HepG2 (cell line): ENCODE measurements around the gene KIF2C. TPM values are rescaled to one million over a fixed set of nuclear protein-coding genes. Genes with fewer than 3 reads are reported as not detected.

Experiments
- ATF2 ChIP-seq: sonication (generic); formaldehyde crosslinking; IDR thresholded peaks from 2 replicates; pipeline ENCODE4 v1.4.0; 2020; ENCODE audit warnings: missing genetic modification reagents
- CERS6 ChIP-seq: sonication (generic); formaldehyde crosslinking; IDR thresholded peaks from 2 replicates; pipeline ENCODE4 v1.5.0; 2020; ENCODE audit warnings: missing genetic modification reagents
- CREB1 ChIP-seq, 2 experiments: fragments of 450-650 bp in 1 of 2; IDR thresholded peaks; 2 replicates each; pipeline ENCODE4 v1.6.1; 2016 to 2017; ENCODE audit warnings: control low read depth in 1 of 2, mild to moderate bottlenecking in 1 of 2, missing compliant biosample characterization in 1 of 2, missing genetic modification characterization in 1 of 2
- EP300 ChIP-seq, 3 experiments: sonication (generic) in 1 of 3; formaldehyde crosslinking in 1 of 3; IDR thresholded peaks; 2 replicates each; pipeline versions ENCODE4 v1.5.1 to v1.6.1; 2011 to 2020; ENCODE audit warnings: low read depth in 2 of 3, low read length in 2 of 3, borderline replicate concordance in 1 of 3, improper control_type of control experiment in 1 of 3, mild to moderate bottlenecking in 1 of 3, missing genetic modification reagents in 1 of 3, moderate library complexity in 1 of 3
- NCOA1 ChIP-seq: sonication (generic); formaldehyde crosslinking; IDR thresholded peaks from 2 replicates; pipeline ENCODE4 v1.9.0; 2021; ENCODE audit warnings: missing genetic modification reagents
- NR2F2 ChIP-seq: IDR thresholded peaks from 2 replicates; pipeline ENCODE4 v1.6.1; 2012; ENCODE audit warnings: low read depth, inconsistent platforms, borderline replicate concordance
- PRMT3 ChIP-seq: sonication (generic); formaldehyde crosslinking; IDR thresholded peaks from 2 replicates; pipeline ENCODE4 v1.8.1; 2022; ENCODE audit warnings: low read depth, mild to moderate bottlenecking, moderate library complexity, missing genetic modification reagents, borderline replicate concordance
- RBFOX2 ChIP-seq: fragments of 200-400 bp; formaldehyde crosslinking; IDR thresholded peaks from 2 replicates; pipeline ENCODE4 v1.6.1; 2017; ENCODE audit warnings: low read depth, mild to moderate bottlenecking, low read length
- RFXANK ChIP-seq: IDR thresholded peaks from 2 replicates; pipeline ENCODE4 v1.6.1; 2016
- RNF2 ChIP-seq: fragments of 450-650 bp; conservative IDR thresholded peaks from 2 replicates; pipeline ENCODE4 v1.6.1; 2016; ENCODE audit warnings: low read depth
- SIX1 ChIP-seq: sonication (generic); formaldehyde crosslinking; IDR thresholded peaks from 2 replicates; pipeline ENCODE4 v1.4.0; 2020; ENCODE audit warnings: missing genetic modification reagents, borderline replicate concordance
- TBX2 ChIP-seq: sonication (generic); formaldehyde crosslinking; IDR thresholded peaks from 2 replicates; pipeline ENCODE4 v1.5.0; 2020; ENCODE audit warnings: missing genetic modification reagents, mild to moderate bottlenecking, borderline replicate concordance
- TFDP1 ChIP-seq: IDR thresholded peaks from 2 replicates; pipeline ENCODE4 v1.6.1; 2016; ENCODE audit warnings: missing compliant biosample characterization, missing genetic modification reagents, borderline replicate concordance
- TRAFD1 ChIP-seq: sonication (generic); formaldehyde crosslinking; IDR thresholded peaks from 2 replicates; pipeline ENCODE4 v1.5.1; 2020; ENCODE audit warnings: missing genetic modification reagents, mild to moderate bottlenecking, borderline replicate concordance
- YEATS2 ChIP-seq: sonication (generic); formaldehyde crosslinking; IDR thresholded peaks from 2 replicates; pipeline ENCODE4 v1.4.0; 2020; ENCODE audit warnings: missing genetic modification reagents, borderline replicate concordance
- YEATS4 ChIP-seq: sonication (generic); formaldehyde crosslinking; IDR thresholded peaks from 2 replicates; pipeline ENCODE4 v1.4.0; 2020; ENCODE audit warnings: missing genetic modification reagents, borderline replicate concordance
- ZIK1 ChIP-seq: sonication (generic); formaldehyde crosslinking; IDR thresholded peaks from 2 replicates; pipeline ENCODE4 v1.5.0; 2020; ENCODE audit warnings: mild to moderate bottlenecking, low read depth, missing genetic modification reagents, borderline replicate concordance
- ZMYM3 ChIP-seq: sonication (generic); formaldehyde crosslinking; IDR thresholded peaks from 2 replicates; pipeline ENCODE4 v1.5.1; 2020; ENCODE audit warnings: mild to moderate bottlenecking, missing genetic modification reagents
- ZNF354B ChIP-seq: sonication (generic); formaldehyde crosslinking; IDR thresholded peaks from 2 replicates; pipeline ENCODE4 v1.8.0; 2022; ENCODE audit warnings: mild to moderate bottlenecking, missing genetic modification reagents
- ZNF589 ChIP-seq: sonication (generic); formaldehyde crosslinking; conservative IDR thresholded peaks from 2 replicates; pipeline ENCODE4 v1.8.0; 2022; ENCODE audit warnings: mild to moderate bottlenecking, moderate library complexity, missing genetic modification reagents
- ZNF619 ChIP-seq: sonication (generic); formaldehyde crosslinking; IDR thresholded peaks from 2 replicates; pipeline ENCODE4 v1.4.0; 2020; ENCODE audit warnings: mild to moderate bottlenecking, missing genetic modification reagents
- ZNF670 ChIP-seq: sonication (generic); formaldehyde crosslinking; IDR thresholded peaks from 2 replicates; pipeline ENCODE4 v1.8.0; 2022; ENCODE audit warnings: mild to moderate bottlenecking, missing genetic modification reagents, borderline replicate concordance
- ZNF703 ChIP-seq: sonication (generic); formaldehyde crosslinking; IDR thresholded peaks from 2 replicates; pipeline ENCODE4 v1.5.1; 2020; ENCODE audit warnings: missing genetic modification reagents, mild to moderate bottlenecking, moderate library complexity, borderline replicate concordance
- ZNF891 ChIP-seq: sonication (generic); formaldehyde crosslinking; IDR thresholded peaks from 2 replicates; pipeline ENCODE4 v1.5.0; 2020; ENCODE audit warnings: mild to moderate bottlenecking, missing genetic modification reagents
- polyA plus RNA-seq, 8 experiments: library from polyadenylated mRNA; depleted of rRNA in 3 of 8; stranded (reverse) in 7 of 8; unstranded in 1 of 8; fragments of >200 nt; fragmentation: Illumina TruSeq in 4 of 8; extraction: Trizol in 4 of 8; gene quantifications; 2 replicates each; pipeline versions ENCODE4 v1.2.1 to v1.2.3, GENCODE V29; 2011 to 2016; ENCODE audit warnings: low read depth in 4 of 8, missing spikeins in 1 of 8, mixed read lengths in 1 of 8; ENCODE audit not compliant: insufficient read depth in 1 of 8
- total RNA-seq, 5 experiments: library from RNA; depleted of rRNA; stranded (reverse); fragments of >200 nt; fragmentation: Illumina TruSeq; extraction: Trizol; gene quantifications; 2 replicates each; pipeline ENCODE4 v1.2.3, GENCODE V29; 2016; ENCODE audit warnings: low read depth in 1 of 5

Gene KIF2C
- total and polyA plus RNA-seq, 2 of the 13 experiments (the other 11 are each of a cell fraction or from before 2014, with no cell fraction given) = 29.7 to 53.7 TPM

GRCh38 chr1:44730741-44731512, 8.7 kb upstream of the KIF2C start, which contains the start of gene RNU5D-1 (continued):
- no peak for TF ChIP-seq ZNF589
- TF ChIP-seq YEATS4 (CRISPR knock-in tag) = peak; percentile 37; the same call in 1 of the 2 replicates
- TF ChIP-seq ZMYM3 (CRISPR knock-in tag) = no peak
- peak; percentile 84 for TF ChIP-seq ATF2 (CRISPR knock-in tag)
- TF ChIP-seq TRAFD1 (CRISPR knock-in tag) = no peak
- no peak for TF ChIP-seq TBX2 (CRISPR knock-in tag)
- peak; percentile 90 for TF ChIP-seq TFDP1
- peak in 1 of 2 experiments; percentile 27; a peak in 1 of 4 replicates for TF ChIP-seq EP300 (IDR thresholded peaks at IDR 0.05; ENCODE audit: low read depth in 2 of 2, low read length in 2 of 2)
- peak; percentile 62; the same call in 1 of the 2 replicates for TF ChIP-seq EP300 (CRISPR knock-in tag; IDR thresholded peaks at IDR 0.05; ENCODE audit: borderline replicate concordance)
- TF ChIP-seq RNF2 = peak; percentile 68; the same call in 1 of the 2 replicates
- TF ChIP-seq ZNF670 (CRISPR knock-in tag) = no peak
- no peak for TF ChIP-seq CERS6
- no peak for TF ChIP-seq ZIK1 (CRISPR knock-in tag)
- TF ChIP-seq ZNF891 (CRISPR knock-in tag) = no peak
- 0 out of 2 replicates have a peak, but pooled peaks have one; percentile 51 for TF ChIP-seq ZNF703
- TF ChIP-seq ZNF619 (CRISPR knock-in tag) = no peak
- no peak for TF ChIP-seq PRMT3
- no peak for TF ChIP-seq NCOA1 (CRISPR knock-in tag)
- no peak; the same call in 1 of the 2 replicates for TF ChIP-seq ZNF354B (CRISPR knock-in tag)
- peak; percentile 89 for TF ChIP-seq RBFOX2
- peak; percentile 70; the same call in 1 of the 2 replicates for TF ChIP-seq YEATS2
- peak; percentile 74; the same call in 1 of the 2 replicates for TF ChIP-seq NR2F2
- TF ChIP-seq SIX1 (CRISPR knock-in tag) = peak; percentile 73; the same call in 1 of the 2 replicates
- TF ChIP-seq RFXANK = peak; percentile 85
- peak; percentile 46; the same call in 1 of the 2 replicates for TF ChIP-seq CREB1 (IDR thresholded peaks at IDR 0.05)
- peak; percentile 90 for TF ChIP-seq CREB1 (CRISPR knock-in tag; IDR thresholded peaks at IDR 0.05)
